Left lung (tissue), 10 donors: ENCODE measurements around the gene OR7G1. TPM values are rescaled to one million over a fixed set of nuclear protein-coding genes. Genes with fewer than 3 reads are reported as not detected.

Experiments
- ATAC-seq: fragments of 200-7000 bp; cut with Tn5 transposase; one replicate; pipeline ENCODE4 v1.9.1; 2020; ENCODE audit warnings: moderate library complexity
- DNase-seq, 4 donors: peaks; one replicate each; pipeline ENCODE4 v3.0.0-alpha.2; 2013 to 2020
- H3K27ac ChIP-seq, 2 donors: fragments of 200-600 bp; sonication (generic) in 1 of 2; one replicate each; pipeline versions ENCODE4 v1.5.0 to v1.8.0; 2020 to 2021
- H3K27me3 ChIP-seq, 2 donors: fragments of 200-600 bp; sonication (generic) in 1 of 2; one replicate each; pipeline versions ENCODE4 v1.5.0 to v1.8.0; 2020 to 2021
- H3K36me3 ChIP-seq, 2 donors: fragments of 200-600 bp; sonication (generic) in 1 of 2; one replicate each; pipeline versions ENCODE4 v1.5.0 to v1.8.0; 2020 to 2021
- H3K4me1 ChIP-seq, 2 donors: fragments of 200-600 bp; one replicate each; pipeline ENCODE4 v1.8.0; 2021
- H3K4me3 ChIP-seq, 2 donors: fragments of 200-600 bp; sonication (generic) in 1 of 2; one replicate each; pipeline versions ENCODE4 v1.5.0 to v1.8.0; 2020 to 2021; ENCODE audit warnings: mild to moderate bottlenecking in 1 of 2
- H3K9me3 ChIP-seq, 2 donors: fragments of 200-600 bp; sonication (generic) in 1 of 2; one replicate each; pipeline versions ENCODE4 v1.5.0 to v1.8.0; 2020 to 2021
- intact Hi-C, 2 donors: fragments of 100-400 bp; cut with DNase I; formaldehyde crosslinking; loops; one replicate each; pipeline versions ENCODE4 v1.11.2 to v1.14.2; 2022
- polyA plus RNA-seq, 6 donors: library from polyadenylated mRNA; unstranded; fragments of 120-200 nt; gene quantifications; one replicate each; pipeline ENCODE4 v1.2.1, GENCODE V29; 2013; ENCODE audit not compliant: insufficient read length in 6 of 6
- total RNA-seq, 2 donors: library from RNA; stranded (reverse); fragmentation: NEBNext Ultra II Directional; extraction: Animal tissue kit (Norgen Biotek cat#: 25700); gene quantifications; one replicate each; pipeline ENCODE4 v1.2.1, GENCODE V29; 2021
- TF ChIP-seq, protein P1 (sequence below), 2 donors: fragments of 200-600 bp; sonication (generic) in 1 of 2; IDR thresholded peaks; one replicate each; pipeline versions ENCODE4 v1.5.0 to v1.8.0; 2021; ENCODE audit warnings: antibody characterized with exemption in 2 of 2
- donor health status: DM: no; HTN: yes; CAD: no.
- donor health status: DM: no; HTN: no; CAD: no.

The OR7G1 gene
- total and polyA plus RNA-seq, 8 donors = not detected

DNA sequence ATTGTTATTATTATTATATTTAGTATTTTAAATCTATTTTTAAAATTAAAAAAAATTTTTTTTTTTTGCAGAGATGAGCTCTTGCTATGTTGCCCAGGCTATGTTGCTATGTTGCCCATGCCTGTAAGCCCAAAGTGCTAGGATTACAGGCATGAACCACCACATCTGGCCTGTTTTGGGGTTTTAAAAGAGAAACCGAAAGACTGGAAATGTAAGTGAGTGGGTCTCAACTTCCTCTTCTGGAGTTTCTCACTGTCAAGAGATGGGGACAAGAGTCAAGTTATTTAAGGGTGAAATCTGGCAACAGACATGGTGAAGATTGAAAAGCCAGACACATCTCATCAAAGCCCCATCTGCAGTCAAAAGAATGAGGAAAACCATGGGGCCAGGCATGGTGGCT, 15.4 kb upstream of the OR7G1 start:
- Histone ChIP-seq H3K4me3 (no peak overlapping the region), H3K9me3 (no peaks in the 10 kb centered on the region), H3K4me1 (peaks cover 0 to 7% of the 10 kb centered on the region in 2 donors), H3K27me3 (peaks cover 0 to 28% of the 10 kb centered on the region in 2 donors), H3K27ac (no peak overlapping the region), H3K36me3 (no peaks in the 10 kb centered on the region)
- DNase-seq (no peak), ATAC-seq (no peak)
- intact Hi-C loops = no loop called here
- TF ChIP-seq, protein P1, sequence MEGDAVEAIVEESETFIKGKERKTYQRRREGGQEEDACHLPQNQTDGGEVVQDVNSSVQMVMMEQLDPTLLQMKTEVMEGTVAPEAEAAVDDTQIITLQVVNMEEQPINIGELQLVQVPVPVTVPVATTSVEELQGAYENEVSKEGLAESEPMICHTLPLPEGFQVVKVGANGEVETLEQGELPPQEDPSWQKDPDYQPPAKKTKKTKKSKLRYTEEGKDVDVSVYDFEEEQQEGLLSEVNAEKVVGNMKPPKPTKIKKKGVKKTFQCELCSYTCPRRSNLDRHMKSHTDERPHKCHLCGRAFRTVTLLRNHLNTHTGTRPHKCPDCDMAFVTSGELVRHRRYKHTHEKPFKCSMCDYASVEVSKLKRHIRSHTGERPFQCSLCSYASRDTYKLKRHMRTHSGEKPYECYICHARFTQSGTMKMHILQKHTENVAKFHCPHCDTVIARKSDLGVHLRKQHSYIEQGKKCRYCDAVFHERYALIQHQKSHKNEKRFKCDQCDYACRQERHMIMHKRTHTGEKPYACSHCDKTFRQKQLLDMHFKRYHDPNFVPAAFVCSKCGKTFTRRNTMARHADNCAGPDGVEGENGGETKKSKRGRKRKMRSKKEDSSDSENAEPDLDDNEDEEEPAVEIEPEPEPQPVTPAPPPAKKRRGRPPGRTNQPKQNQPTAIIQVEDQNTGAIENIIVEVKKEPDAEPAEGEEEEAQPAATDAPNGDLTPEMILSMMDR (IDR thresholded peaks at IDR 0.05) = no peak

DNA sequence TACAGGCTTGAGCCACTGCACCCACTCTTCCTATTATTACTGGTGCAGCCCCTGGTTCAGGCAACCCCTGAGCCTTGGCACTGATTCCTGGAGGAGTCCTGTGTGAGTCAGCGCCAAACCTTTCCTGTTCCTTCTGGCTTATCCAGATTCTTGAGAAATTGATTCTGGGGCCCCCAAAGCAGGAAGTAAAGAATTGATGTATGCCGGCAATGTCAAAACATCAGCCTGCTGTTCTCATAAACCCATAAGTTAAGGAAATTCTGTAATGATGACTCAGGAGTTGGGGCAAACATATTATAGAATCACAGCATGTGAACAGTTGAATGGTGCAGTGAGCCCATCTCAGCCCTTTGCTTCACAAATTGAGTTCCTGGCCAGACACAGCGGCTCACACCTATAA, 12.6 kb upstream of the OR7G1 start:
- H3K4me1 ChIP-seq = peaks cover 0 to 4% of the 10 kb centered on the region in 2 donors
- H3K27me3 ChIP-seq = peaks cover 0 to 26% of the 10 kb centered on the region in 2 donors
- no peaks in the 10 kb centered on the region for H3K9me3 ChIP-seq
- intact Hi-C loops = no loop called here
- ATAC-seq = no peak
- no peaks in the 10 kb centered on the region for H3K36me3 ChIP-seq
- TF ChIP-seq, protein P1 (IDR thresholded peaks at IDR 0.05) = no peak
- no peak for DNase-seq
- H3K27ac ChIP-seq = no peak overlapping the region
- no peak overlapping the region for H3K4me3 ChIP-seq

DNA sequence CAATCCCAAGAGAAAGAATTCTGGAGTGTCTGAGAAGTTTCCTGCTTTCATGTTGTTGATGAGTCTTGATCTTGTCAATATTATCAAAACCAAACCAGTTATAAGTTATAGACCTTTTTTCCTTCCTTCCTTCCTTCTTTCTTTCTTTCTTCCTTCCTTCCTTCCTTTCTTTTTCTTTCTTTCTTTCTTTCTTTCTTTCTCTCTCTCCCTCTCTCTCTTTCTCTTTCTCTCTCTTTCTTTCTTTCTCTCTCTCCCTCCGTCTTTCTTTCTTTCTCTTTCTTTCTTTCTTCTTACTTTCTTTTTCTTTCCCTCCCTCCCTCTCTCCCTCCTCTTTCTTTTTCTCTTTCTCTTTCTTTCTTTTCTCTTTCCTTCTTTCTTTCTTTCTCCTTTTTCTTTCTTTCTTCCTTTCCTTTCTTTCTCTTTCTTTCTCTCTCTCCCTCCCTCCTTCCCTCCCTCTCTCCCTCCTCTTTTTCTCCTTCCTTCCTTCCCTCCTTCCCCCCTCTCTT, 11.4 kb upstream of the OR7G1 start, which contains the start of gene OR7G3:
Gene OR7G3, minus strand, starts transcription at position 51 of the 506 bp plus-strand sequence. Its CDS starts 0 bp downstream, at position 51.
- DNase-seq (no peak), ATAC-seq (no peak)
- peaks cover 0 to 26% of the 10 kb centered on the region in 2 donors for H3K27me3 ChIP-seq
- peaks cover 0 to 4% of the 10 kb centered on the region in 2 donors for H3K4me1 ChIP-seq
- no peaks in the 10 kb centered on the region for H3K36me3 ChIP-seq
- TF ChIP-seq, protein P1 (IDR thresholded peaks at IDR 0.05) = no peak
- H3K9me3 ChIP-seq = no peaks in the 10 kb centered on the region
- H3K27ac ChIP-seq = no peak within 1 kb of the TSS
- no peak within 1 kb of the TSS for H3K4me3 ChIP-seq
- intact Hi-C loops = no loop called here

DNA sequence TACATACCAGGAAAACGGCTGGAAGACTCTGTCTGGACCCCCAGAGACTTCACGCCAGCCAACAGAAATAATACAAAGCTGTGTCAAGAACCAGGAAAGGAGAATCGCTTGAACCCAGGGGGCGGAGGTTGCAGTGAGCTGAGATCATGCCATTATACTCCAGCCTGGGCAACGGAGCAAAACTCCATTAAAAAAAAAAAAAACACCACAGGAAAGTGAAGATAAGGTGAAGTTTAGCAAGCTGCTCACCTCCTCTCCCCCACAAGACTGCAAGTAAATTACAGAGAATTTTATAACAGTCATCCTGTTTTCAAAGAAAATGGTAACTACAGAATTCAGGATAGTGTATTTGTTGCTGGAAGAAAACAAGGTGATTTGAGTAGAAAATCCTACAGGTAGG, 984 bp upstream of the OR7G1 start:
- no peak for ATAC-seq
- H3K27me3 ChIP-seq = peaks cover 0 to 41% of the 10 kb centered on the region in 2 donors
- intact Hi-C loops = no loop called here

DNA sequence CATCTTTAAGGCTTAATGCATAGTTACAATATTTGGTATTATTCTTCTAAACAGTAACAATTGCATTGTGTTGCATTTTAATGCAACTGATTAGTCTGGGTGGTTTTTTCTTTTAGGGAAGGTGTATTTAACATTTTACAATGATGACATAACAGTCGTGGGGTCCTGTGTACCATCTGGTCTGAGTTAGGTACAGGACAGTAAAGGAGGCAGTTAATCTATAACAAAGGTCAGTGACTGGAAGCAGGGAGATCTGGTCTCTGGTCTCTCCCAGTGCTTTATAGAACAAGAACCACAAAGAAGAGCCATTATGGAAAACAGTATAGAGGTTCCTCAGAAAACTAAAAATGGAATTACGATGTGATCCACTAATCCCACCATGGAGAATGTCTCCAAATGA, 5.6 kb downstream of the OR7G1 start:
- TF ChIP-seq, protein P1 (IDR thresholded peaks at IDR 0.05) = no peak
- Histone ChIP-seq H3K4me1 (no peaks in the 10 kb centered on the region), H3K4me3 (no peak overlapping the region), H3K27me3 (peaks cover 0 to 53% of the 10 kb centered on the region in 2 donors), H3K36me3 (no peaks in the 10 kb centered on the region), H3K27ac (no peak overlapping the region), H3K9me3 (no peaks in the 10 kb centered on the region)
- DNase-seq (no peak), ATAC-seq (no peak)
- intact Hi-C loops = no loop called here

More for the DNA sequence above, 984 bp upstream of the OR7G1 start:
- H3K27ac ChIP-seq = no peak overlapping the region
- no peak overlapping the region for H3K4me3 ChIP-seq
- TF ChIP-seq, protein P1 (IDR thresholded peaks at IDR 0.05) = no peak
- DNase-seq = no peak
- no peaks in the 10 kb centered on the region for H3K36me3 ChIP-seq
- no peaks in the 10 kb centered on the region for H3K4me1 ChIP-seq
- H3K9me3 ChIP-seq = no peaks in the 10 kb centered on the region
